Inflammatory macrophage (primary cell): ENCODE measurements around the gene NF2.
"Not testable (repeated sequence)": the region's sequence is repeated elsewhere in the genome, so short reads cannot be mapped to it uniquely, and the experiment has no call there.

Source experiments
- DNase-seq, 2 donors: peaks; one replicate each; pipeline ENCODE4 v3.0.0-alpha.2; 2020 to 2022

NF2 gene

DNA sequence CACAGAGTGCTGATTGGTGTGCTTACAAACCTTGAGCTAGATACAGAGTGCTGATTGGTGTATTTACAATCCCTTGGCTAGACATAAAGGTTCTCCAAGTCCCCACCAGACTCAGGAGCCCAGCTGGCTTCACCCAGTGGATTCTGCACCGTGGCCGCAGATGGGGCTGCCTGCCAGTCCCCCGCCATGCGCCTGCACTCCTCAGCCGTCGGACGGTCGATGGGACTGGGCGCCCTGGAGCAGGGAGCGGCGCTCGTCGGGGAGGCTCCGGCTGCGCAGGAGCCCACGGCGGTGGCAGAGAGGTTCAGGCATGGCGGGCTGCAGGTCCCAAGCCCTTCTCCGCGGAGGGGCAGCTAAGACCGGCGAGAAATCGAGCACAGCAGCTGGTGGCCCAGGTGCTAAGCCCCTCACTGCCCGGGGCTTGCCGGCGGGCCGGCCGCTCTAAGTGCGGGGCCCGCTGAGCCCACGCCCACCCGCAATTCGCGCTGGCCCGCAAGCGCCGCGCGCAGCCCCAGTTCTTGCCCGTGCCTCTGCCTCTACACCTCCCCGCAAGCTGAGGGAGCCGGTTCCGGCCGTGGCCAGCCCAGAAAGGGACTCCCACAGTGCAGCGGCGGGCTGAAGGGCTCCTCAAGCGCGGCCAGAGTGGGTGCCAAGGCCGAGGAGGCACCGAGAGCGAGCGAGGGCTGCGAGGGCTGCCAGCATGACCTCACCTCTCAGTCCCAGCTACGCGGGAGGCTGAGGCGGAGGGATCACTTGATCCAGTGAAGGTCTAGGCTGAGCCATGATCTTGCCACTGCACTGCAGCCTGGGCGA is 5.4 kb upstream of the NF2 start:
- not testable (repeated sequence) for DNase-seq

DNA sequence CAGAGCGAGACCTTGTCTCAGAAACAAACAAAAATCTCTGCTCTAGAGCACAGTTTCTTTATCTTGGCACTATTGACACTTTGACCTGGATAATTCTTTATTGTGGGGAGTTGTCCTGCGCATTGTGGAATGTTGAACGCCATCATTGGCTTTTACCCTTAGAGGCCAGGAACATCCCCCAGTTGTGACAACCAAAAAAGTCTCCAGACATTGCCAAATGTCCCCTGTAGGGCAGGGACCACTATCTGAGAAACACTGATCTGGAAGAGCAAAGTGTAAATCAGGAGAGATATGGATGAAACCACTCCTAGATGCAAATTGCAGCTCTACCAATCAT is 4.8 kb upstream of the NF2 start:
- no peak for DNase-seq

- DNase-seq, result peak; percentile 44 to 55
Observed at GRCh38 chr22:29604076-29604360, 585 bp downstream of the NF2 start.

- no peak for DNase-seq
Observed at GRCh38 chr22:29605527-29605850, 2.1 kb downstream of the NF2 start.

DNA sequence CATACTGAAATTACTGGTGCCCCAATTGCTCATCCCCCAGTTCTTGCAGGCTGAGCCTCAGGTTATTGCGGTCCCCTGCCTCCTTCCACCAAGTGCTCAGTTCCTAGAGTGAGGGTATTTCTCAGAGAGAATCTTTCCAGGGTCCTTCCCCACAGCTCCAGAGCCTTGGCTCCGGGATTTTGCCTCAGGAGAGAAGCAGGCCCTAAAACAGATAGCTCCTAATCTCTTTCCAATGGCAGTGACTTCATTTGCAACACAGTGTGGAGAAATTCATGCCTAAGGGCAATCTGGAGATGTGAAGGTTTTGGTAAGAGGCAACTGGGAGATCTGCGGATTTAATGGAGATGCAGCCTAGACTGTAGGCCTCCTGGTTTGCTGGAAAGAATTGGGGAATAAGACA is 2.9 kb downstream of the NF2 start:
- no peak for DNase-seq

DNA sequence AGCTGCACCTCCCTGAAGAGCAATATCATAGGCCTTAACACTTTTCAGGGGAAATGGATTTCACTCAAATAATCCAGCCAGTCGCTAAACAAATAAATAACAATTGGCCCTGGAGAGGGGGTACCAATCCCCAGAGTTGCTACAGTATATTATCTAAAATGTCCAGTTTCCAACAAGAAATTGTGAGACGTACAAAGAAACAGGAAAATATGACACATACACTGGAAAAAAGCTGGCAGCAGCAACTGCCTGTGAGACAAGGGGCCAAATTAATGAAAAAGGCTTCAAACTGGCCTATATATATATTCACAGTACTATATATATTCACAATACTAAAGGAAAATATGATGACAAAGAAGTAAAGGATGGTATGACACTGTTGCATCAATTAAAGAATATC is 4.0 kb downstream of the NF2 start:
- no peak for DNase-seq

DNA sequence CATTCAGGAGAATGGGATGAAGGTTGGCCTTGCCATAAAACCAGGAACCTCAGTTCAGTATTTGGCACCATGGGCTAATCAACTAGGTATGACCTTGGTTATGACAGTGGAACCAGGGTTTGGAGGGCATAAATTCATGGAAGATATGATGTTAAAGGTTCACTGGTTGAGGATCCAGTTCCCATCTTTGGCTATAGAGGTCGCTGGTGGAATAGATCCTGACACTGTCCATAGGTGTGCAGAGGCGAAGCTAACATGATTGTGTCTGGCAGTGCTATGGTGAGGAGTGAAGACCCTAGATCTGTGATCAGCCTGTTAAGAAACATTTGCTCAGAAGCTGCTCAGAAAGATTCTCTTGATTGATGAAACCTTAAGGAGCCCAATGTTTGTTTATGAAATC is 5.7 kb downstream of the NF2 start:
- DNase-seq, result no peak

GRCh38 chr22:29610780-29611179 is 7.3 kb downstream of the NF2 start:
- no peak for DNase-seq

GRCh38 chr22:29615705-29616327 is 12.4 kb downstream of the NF2 start:
- DNase-seq, result no peak

DNA sequence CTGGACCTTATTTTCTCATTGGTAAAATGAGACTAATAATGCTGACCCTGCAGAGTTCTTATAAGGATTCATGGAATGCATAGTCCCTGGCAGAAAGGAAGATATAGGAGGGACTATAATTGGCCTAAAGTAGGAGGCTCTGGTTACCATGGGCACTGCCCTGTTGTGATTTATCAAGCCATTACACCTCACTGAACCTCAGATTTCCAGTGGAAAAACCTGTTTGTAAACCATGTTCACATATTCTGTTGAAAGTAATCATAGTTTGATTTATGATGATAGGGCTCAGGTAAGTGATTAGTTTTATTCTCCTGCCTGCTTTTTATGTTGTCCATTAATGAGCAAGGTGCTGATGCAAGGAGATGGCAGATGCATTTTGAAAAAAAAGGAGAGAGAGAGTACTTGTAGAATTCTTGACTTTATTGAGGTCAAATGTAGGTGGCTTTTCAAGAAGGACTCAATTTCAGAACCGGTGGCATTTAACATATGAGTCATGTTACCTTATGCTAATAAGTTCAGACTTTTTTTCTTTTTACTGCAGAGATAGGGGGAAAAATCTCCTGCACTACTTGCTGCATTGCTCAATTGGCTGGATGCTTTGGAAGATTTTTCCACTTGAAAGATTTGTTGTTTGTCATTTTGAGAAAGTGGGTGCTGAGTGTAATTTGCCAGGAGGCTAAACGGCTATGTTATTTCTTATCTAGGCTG is 14.6 kb downstream of the NF2 start:
- no peak for DNase-seq

GRCh38 chr22:29621761-29622526 is 18.5 kb downstream of the NF2 start:
- DNase-seq, result peak in 1 of 2 donors; percentile 16

GRCh38 chr22:29623059-29623458 is 19.6 kb downstream of the NF2 start:
- DNase-seq, result no peak

DNA sequence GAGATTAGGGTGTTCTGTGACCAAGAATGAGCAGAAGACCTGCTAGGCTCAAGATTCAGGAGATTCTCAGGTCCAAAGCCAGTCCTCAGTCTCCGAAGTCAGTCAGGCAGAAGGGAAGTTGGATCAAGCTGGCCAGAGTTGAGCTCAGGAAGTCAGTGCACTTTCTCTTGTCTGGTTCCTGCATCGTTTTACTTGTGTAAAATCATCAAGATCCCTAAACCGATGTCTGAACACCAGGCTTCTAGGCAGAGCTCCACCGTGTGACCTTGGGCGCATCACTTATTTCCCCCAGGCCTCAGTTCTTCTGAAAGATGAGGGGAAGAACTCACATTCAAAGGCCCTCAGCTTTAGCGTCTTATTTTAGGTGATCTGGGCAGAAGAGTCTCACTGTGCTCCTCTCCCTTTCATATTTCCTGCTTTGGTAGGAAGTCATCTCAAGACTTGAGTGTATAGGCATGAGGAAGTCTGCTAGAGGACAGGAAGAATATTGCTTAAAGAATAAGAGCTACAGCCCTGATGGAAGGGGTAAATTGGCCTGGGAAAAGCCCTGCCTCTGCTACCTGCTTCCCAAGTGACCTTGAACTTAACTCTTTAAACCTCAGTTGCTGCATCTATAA is 20.2 kb downstream of the NF2 start:
- peak; percentile 15 to 23 for DNase-seq

DNA sequence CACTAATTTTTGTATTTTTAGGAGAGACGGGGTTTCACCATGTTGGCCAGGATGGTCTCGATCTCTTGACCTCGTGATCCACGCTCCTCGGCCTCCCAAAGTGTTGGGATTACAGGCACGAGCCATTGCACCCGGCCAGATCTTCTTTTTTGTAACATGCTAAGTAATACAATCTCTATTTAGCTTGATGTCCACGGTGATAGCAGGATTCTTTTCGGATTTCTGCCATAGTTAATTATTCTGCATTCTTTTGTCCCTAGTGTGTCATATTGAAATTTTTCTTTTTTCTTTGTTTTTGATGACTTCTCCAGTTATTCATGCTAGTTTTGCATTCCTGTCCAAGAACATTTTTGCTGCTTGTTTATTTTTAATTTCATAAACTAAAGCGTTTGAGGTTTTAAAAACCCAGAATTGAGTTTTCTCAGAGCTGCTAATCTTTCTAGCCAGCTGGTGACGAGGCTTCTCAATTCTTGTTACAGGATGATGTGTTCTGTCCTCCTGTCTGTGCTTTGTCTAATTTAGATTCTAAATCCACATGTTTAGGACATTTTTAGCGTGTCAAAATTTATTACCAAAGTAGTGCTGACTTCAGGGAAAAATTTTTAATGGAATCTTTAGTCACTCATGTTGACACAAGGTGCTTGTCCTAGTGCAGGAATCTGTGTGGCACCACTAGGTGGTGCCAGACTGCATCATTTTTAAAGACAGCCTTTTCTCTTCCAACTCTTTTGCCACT is 21.8 kb downstream of the NF2 start:
- DNase-seq, result peak; percentile 47 to 52

- DNase-seq, result no peak
Observed at GRCh38 chr22:29626497-29627195, 23.2 kb downstream of the NF2 start.

GRCh38 chr22:29627196-29627535 is 23.7 kb downstream of the NF2 start:
- no peak for DNase-seq

GRCh38 chr22:29628996-29629902 is 25.8 kb downstream of the NF2 start:
- no peak for DNase-seq

DNA sequence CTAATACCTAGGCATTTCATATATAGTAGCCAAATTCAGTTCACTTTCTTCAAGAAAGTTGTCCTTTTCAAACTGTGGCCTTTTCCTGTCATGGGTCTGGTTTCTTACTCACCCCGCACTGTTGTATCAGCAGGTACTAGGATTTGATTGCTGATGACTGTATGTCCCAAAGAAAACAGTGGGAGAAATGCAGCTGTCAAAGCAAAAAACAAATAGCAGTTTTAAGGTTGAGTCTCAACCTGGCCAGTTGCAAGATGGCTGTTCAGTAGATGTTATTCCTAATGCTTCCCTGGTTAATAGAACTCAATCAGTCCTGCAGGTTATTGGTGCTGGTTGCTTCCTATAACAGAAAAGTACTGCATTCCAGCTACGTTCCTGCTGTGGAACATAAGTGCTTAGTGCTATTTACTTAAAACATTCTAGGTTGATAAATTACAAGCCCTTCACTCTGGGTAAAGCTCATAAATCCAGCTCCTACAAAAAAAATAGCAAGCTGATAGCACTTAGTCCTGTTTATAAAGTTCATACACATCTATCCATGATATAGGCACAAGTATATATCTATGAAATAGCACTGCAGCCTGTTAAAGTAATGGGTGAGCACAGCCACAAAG is 26.6 kb downstream of the NF2 start:
- no peak for DNase-seq

GRCh38 chr22:29630987-29631386 is 27.6 kb downstream of the NF2 start:
- no peak for DNase-seq

- no peak for DNase-seq
Observed at GRCh38 chr22:29631725-29632124, 28.3 kb downstream of the NF2 start.
